SKM-1 treated with dmso at 0.1 percent for 144 hours (cell line): Measurements from ENCODE around the gene C1QTNF1.
A peak's percentile ranks its signal among the peaks of the same experiment; 100 is the strongest.

Experiments
- DNase-seq: peaks from one replicate; lab custom pipeline; 2025; ENCODE audit not compliant: unreplicated experiment; lab: John Stamatoyannopoulos, UW

C1QTNF1 gene

DNA sequence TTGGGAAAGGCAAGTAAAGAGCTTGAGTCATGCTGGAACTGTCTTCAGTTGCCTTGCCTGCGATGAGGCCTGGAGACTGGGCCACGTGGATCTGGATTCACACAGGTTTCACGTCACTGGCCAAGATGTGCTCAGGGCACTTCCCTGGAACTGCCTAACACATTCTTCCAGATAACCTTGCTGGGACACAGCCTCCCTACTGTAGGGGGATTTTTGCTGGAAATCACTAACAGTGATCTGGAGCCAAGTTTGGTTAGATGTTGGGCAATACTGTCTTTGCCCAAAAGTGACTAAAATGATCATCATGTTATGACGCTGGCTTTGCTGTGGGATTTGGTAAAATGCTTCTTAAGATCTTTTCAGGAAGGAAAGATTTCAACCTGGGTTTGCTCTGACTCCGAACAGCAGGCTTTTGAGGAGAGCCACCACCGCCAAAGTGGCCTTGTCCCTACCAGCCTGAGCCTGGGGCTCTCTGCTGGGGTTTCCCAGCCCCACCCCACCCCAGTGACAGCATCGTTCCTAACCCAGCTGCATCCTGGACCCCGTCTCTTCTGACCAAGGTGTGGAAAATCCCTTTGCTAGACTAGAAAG is 14.7 kb downstream of the C1QTNF1 start:
- no peak for DNase-seq

GRCh38 chr17:79039171-79039570 is 15.2 kb downstream of the C1QTNF1 start:
- DNase-seq = no peak

GRCh38 chr17:79039886-79040285 is 15.9 kb downstream of the C1QTNF1 start:
- no peak for DNase-seq

- no peak for DNase-seq
Measured at GRCh38 chr17:79041041-79041570, 17.1 kb downstream of the C1QTNF1 start.

- no peak for DNase-seq
Measured at GRCh38 chr17:79041723-79042420, 17.9 kb downstream of the C1QTNF1 start.

- peak; percentile 38 for DNase-seq
Measured at GRCh38 chr17:79042421-79043190, 18.6 kb downstream of the C1QTNF1 start.

GRCh38 chr17:79043191-79043930 is 19.4 kb downstream of the C1QTNF1 start:
- DNase-seq = no peak

DNA sequence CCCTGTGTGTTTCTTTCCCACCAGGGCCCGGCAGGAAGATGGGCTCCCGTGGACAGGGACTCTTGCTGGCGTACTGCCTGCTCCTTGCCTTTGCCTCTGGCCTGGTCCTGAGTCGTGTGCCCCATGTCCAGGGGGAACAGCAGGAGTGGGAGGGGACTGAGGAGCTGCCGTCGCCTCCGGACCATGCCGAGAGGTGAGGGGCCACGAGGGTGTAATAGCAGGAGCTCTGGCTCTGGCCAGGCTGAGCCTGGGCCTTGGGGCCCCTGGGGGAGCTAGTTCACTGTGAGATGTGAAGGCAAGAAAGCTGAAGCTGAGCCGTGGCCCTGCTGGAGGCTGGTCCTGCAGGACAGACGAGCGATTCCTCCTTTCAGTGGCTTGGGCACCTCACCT is 20.0 kb downstream of the C1QTNF1 start:
- no peak for DNase-seq

GRCh38 chr17:79044462-79044861 is 20.5 kb downstream of the C1QTNF1 start:
- no peak for DNase-seq

DNA sequence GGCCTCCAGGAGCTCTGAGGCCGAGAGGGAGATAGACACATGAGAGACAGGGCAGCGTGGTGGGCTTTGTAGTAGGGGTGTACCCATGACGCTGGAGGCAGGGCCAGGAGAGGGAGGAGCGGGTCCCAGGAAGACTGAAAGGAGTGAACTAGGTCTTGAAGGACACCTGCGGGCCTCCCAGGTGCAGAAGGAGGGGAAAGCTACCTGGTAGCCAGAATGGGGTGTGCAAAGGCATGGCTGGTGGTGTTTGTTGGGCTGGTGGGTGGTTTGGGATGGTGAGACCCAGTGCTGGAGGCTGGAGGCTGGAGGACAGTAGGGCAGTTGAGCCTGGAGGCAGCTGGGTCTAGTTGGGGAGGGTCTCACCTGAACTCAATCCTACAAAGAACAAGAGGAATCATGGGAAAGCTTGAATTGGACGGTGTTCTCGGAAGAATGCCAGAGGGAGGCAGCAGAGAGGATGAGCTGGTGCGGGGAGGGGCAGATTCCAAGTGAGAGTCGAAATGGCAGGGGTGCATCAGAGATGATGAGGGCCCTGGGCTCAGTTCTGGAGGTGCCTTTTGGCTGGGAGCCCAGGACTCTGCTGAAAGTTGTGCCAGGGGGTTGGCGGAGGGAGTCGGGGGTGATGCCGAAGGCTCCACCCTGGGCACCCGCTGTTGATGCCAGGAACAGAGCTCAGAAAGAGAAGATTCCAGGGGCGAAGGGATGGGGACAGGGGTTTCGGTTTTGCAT is 21.2 kb downstream of the C1QTNF1 start:
- no peak for DNase-seq

DNA sequence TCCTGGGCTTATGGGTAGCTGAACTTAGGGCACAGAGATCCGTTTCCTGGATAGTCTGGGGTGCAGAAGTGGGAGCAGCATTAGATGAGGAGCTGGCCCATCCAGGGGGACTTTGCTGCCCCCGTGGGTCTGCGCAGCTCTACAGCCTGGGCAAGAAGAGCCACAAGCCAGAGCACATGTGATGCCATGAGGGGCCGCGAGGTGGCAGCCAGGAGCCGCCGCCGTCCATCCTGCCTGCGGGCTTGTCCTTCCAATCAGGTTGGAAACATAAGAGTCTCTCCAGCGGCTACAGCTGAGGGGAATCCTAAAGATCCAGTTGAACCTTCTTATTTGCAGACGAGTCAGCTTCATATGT is 21.9 kb downstream of the C1QTNF1 start:
- peak; percentile 24 for DNase-seq

- DNase-seq = no peak
Measured at GRCh38 chr17:79046197-79046915, 22.4 kb downstream of the C1QTNF1 start.

DNA sequence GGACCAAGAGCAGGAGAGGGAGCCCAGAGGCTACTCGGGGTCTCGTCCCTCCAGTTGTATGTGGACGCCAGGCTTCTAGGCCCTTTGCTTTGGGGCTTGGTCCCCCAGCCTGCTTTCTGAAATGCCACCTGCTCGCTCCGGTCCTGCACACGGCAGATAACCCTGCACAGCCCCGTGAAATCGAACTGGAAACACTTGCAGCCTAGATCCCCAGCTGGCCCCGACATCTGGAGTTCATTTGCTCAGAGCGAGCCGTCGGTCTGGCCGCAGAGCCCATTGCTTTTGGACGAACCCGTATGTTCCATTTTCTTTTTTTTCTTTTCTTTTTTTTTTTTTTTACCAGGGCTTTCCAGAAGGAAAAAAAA is 22.9 kb downstream of the C1QTNF1 start:
- DNase-seq = no peak

GRCh38 chr17:79047291-79047920 is 23.4 kb downstream of the C1QTNF1 start:
- DNase-seq = no peak

- DNase-seq = no peak
Measured at GRCh38 chr17:79047923-79048825, 24.2 kb downstream of the C1QTNF1 start.

- no peak for DNase-seq
Measured at GRCh38 chr17:79048826-79049755, 25.1 kb downstream of the C1QTNF1 start.

DNA sequence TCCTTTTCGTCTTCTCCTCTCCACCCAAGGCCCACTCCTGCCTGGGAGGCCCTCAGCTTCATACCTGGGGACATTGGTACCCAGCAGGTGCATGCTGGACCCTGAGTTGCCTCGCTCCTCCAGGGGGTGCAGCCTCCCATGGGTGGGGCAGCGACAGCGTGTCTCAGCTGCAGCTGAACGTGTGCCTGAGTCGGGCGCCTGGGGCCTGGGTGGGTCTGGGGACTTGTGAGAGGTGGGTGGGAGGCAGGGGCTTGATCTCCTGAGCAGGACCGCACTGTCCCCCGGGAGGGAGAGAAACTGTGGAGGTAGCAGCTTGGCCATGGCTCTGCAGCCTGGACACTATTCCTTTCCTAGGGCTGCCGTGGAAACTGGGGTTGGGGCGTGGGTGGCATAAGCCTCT is 25.9 kb downstream of the C1QTNF1 start:
- no peak for DNase-seq

DNA sequence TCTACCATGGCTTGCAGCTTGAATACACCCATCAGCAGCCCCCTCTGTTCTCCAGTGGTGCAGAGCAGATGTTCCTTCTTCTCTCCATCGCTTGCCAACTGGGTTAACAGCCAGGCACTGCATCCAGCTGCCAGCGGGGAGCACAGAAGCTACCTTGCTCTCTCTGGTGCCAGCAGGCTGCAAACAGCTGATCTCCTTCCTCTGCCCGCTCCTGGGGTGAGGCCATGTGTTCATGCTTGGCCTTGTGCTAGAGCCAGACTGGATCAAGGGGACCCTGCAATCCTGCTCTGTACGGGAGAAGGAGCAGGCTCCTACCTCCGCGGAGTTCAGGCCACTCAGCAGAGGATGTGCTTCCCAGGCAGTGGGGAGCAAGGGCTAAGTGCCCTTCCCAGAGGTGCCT is 26.6 kb downstream of the C1QTNF1 start:
- no peak for DNase-seq
